COLO668 (cell line): ENCODE data around the gene LRRC70.

Source experiments
- DNase-seq: peaks from one replicate; lab custom pipeline; 2025; ENCODE audit not compliant: unreplicated experiment; lab: John Stamatoyannopoulos, UW

LRRC70 gene

GRCh38 chr5:62575066-62575465, 3.6 kb upstream of the LRRC70 start:
- DNase-seq: no peak

GRCh38 chr5:62575489-62575888, 3.1 kb upstream of the LRRC70 start:
- DNase-seq: no peak

- DNase-seq: no peak
Measured at GRCh38 chr5:62576570-62577170, 1.9 kb upstream of the LRRC70 start.

- no peak for DNase-seq
Measured at GRCh38 chr5:62577488-62577887, 1.1 kb upstream of the LRRC70 start.

- DNase-seq: no peak
Measured at GRCh38 chr5:62579761-62580160, 1.1 kb downstream of the LRRC70 start.

GRCh38 chr5:62581836-62582597, 3.4 kb downstream of the LRRC70 start:
- DNase-seq: no peak

- DNase-seq: no peak
Measured at GRCh38 chr5:62584391-62584790, 5.8 kb downstream of the LRRC70 start.

- no peak for DNase-seq
Measured at GRCh38 chr5:62585306-62585705, 6.7 kb downstream of the LRRC70 start.

GRCh38 chr5:62585751-62586150, 7.1 kb downstream of the LRRC70 start:
- DNase-seq: no peak

- DNase-seq: no peak
Measured at GRCh38 chr5:62587737-62588136, 9.1 kb downstream of the LRRC70 start.

GRCh38 chr5:62588668-62589067, 10.0 kb downstream of the LRRC70 start:
- no peak for DNase-seq

GRCh38 chr5:62589504-62589903, 10.9 kb downstream of the LRRC70 start:
- DNase-seq: no peak

- DNase-seq: no peak
Measured at GRCh38 chr5:62590387-62590786, 11.8 kb downstream of the LRRC70 start.

- DNase-seq: no peak
Measured at GRCh38 chr5:62592558-62592957, 13.9 kb downstream of the LRRC70 start.

- no peak for DNase-seq
Measured at GRCh38 chr5:62593331-62593730, 14.7 kb downstream of the LRRC70 start.

GRCh38 chr5:62594364-62594984, 15.9 kb downstream of the LRRC70 start:
- DNase-seq: no peak

GRCh38 chr5:62596096-62596495, 17.5 kb downstream of the LRRC70 start:
- no peak for DNase-seq

GRCh38 chr5:62596691-62597090, 18.1 kb downstream of the LRRC70 start:
- no peak for DNase-seq

GRCh38 chr5:62597314-62597713, 18.7 kb downstream of the LRRC70 start:
- DNase-seq: no peak

- DNase-seq: peak; percentile 2
Measured at GRCh38 chr5:62600560-62601252, 22.1 kb downstream of the LRRC70 start.

- no peak for DNase-seq
Measured at GRCh38 chr5:62603934-62604333, 25.3 kb downstream of the LRRC70 start.

GRCh38 chr5:62605638-62606037, 27.0 kb downstream of the LRRC70 start:
- no peak for DNase-seq
